Cardiac muscle cell (in vitro differentiated cells and primary cell): ENCODE measurements around the gene INPP5F. TPM values are rescaled to one million over a fixed set of nuclear protein-coding genes. Genes with fewer than 3 reads are reported as not detected.

Experiments used
- DNase-seq, 2 donors: peaks; one replicate each; pipeline versions ENCODE4 v3.0.0 to v3.0.0-alpha.2; 2010 to 2017; ENCODE audit warnings: low read depth in 1 of 2, low spot score in 1 of 2
- H3K27ac ChIP-seq: fragments of 200-600 bp; sonication (generic); 2 replicates; pipeline ENCODE4 v1.5.1; 2016
- H3K27me3 ChIP-seq: fragments of 200-600 bp; sonication (generic); 2 replicates; pipeline ENCODE4 v1.6.0; 2016; ENCODE audit warnings: control low read depth
- H3K36me3 ChIP-seq: fragments of 200-600 bp; sonication (generic); 2 replicates; pipeline ENCODE4 v1.5.1; 2016; ENCODE audit warnings: control low read depth
- H3K4me1 ChIP-seq: fragments of 200-600 bp; sonication (generic); 2 replicates; pipeline ENCODE4 v1.8.1; 2017; ENCODE audit warnings: low read depth, mild to moderate bottlenecking, mixed run types
- H3K4me3 ChIP-seq: fragments of 200-600 bp; sonication (generic); 2 replicates; pipeline ENCODE4 v1.5.1; 2016; ENCODE audit warnings: mild to moderate bottlenecking
- H3K9me3 ChIP-seq: fragments of 200-600 bp; sonication (generic); 2 replicates; pipeline ENCODE4 v1.5.1; 2017; ENCODE audit warnings: low read depth, mild to moderate bottlenecking, control low read depth
- CTCF ChIP-seq: IDR thresholded peaks from 2 replicates; pipeline ENCODE4 v1.5.1; 2012; ENCODE audit warnings: low read depth, mild to moderate bottlenecking, low read length
- polyA plus RNA-seq: library from polyadenylated mRNA; unstranded; fragments of >200 nt; fragmentation: Nextera tagmentation; extraction: Ambion mirVana; gene quantifications from 2 replicates; pipeline ENCODE4 v1.2.1, GENCODE V29; 2016
- total RNA-seq: library from RNA; depleted of rRNA; stranded (reverse); fragments of >200 nt; gene quantifications from 2 replicates; pipeline ENCODE4 v1.2.3, GENCODE V29; 2016

The INPP5F gene
- total and polyA plus RNA-seq, 2 experiments from 2014 or later = 10.2 to 15.7 TPM

GRCh38 chr10:119758448-119759195 lies 32.8 kb downstream of the INPP5F start:
- H3K27ac ChIP-seq = no peak overlapping the region
- no peak for DNase-seq
- TF ChIP-seq CTCF = no peak
- no peaks in the 10 kb centered on the region for H3K27me3 ChIP-seq
- H3K4me3 ChIP-seq = no peak overlapping the region
- no peaks in the 10 kb centered on the region for H3K36me3 ChIP-seq
- H3K9me3 ChIP-seq = no peaks in the 10 kb centered on the region
- H3K4me1 ChIP-seq = peaks cover 14% of the 10 kb centered on the region

- no peak for TF ChIP-seq CTCF
- no peak overlapping the region for H3K4me3 ChIP-seq
- H3K4me1 ChIP-seq = peaks cover 3% of the 10 kb centered on the region
- DNase-seq = peak in 1 of 2 donors; percentile 26
- H3K27ac ChIP-seq = no peak overlapping the region
- H3K27me3 ChIP-seq = no peaks in the 10 kb centered on the region
- H3K36me3 ChIP-seq = no peaks in the 10 kb centered on the region
- H3K9me3 ChIP-seq = no peaks in the 10 kb centered on the region
These were observed 34.0 kb downstream of the INPP5F start for GRCh38 chr10:119759832-119760231.

GRCh38 chr10:119761106-119761505 lies 35.3 kb downstream of the INPP5F start:
- H3K4me1 ChIP-seq = no peaks in the 10 kb centered on the region
- peak in 1 of 2 donors; percentile 80 for DNase-seq
- no peaks in the 10 kb centered on the region for H3K9me3 ChIP-seq
- H3K36me3 ChIP-seq = no peaks in the 10 kb centered on the region
- H3K27me3 ChIP-seq = no peaks in the 10 kb centered on the region
- no peak for TF ChIP-seq CTCF
- H3K27ac ChIP-seq = no peak overlapping the region
- H3K4me3 ChIP-seq = no peak overlapping the region

GRCh38 chr10:119762035-119762434 lies 36.2 kb downstream of the INPP5F start:
- H3K27me3 ChIP-seq = no peaks in the 10 kb centered on the region
- no peak for DNase-seq
- H3K36me3 ChIP-seq = no peaks in the 10 kb centered on the region
- H3K9me3 ChIP-seq = no peaks in the 10 kb centered on the region
- H3K4me1 ChIP-seq = no peaks in the 10 kb centered on the region
- H3K27ac ChIP-seq = no peak overlapping the region
- no peak for TF ChIP-seq CTCF
- H3K4me3 ChIP-seq = no peak overlapping the region

- DNase-seq = no peak
- no peaks in the 10 kb centered on the region for H3K27me3 ChIP-seq
- TF ChIP-seq CTCF = no peak
- H3K36me3 ChIP-seq = no peaks in the 10 kb centered on the region
- no peak overlapping the region for H3K4me3 ChIP-seq
- no peaks in the 10 kb centered on the region for H3K4me1 ChIP-seq
- H3K9me3 ChIP-seq = no peaks in the 10 kb centered on the region
- no peak overlapping the region for H3K27ac ChIP-seq
These were observed 37.3 kb downstream of the INPP5F start for GRCh38 chr10:119762805-119763798.
